ENCODE data around the gene FOXD2. TPM values are rescaled to one million over a fixed set of nuclear protein-coding genes. Genes with fewer than 3 reads are reported as not detected.

FOXD2 gene
- total RNA-seq, 1 experiment from 2014 or later: 0.07 TPM

- TF ChIP-seq, protein P1, sequence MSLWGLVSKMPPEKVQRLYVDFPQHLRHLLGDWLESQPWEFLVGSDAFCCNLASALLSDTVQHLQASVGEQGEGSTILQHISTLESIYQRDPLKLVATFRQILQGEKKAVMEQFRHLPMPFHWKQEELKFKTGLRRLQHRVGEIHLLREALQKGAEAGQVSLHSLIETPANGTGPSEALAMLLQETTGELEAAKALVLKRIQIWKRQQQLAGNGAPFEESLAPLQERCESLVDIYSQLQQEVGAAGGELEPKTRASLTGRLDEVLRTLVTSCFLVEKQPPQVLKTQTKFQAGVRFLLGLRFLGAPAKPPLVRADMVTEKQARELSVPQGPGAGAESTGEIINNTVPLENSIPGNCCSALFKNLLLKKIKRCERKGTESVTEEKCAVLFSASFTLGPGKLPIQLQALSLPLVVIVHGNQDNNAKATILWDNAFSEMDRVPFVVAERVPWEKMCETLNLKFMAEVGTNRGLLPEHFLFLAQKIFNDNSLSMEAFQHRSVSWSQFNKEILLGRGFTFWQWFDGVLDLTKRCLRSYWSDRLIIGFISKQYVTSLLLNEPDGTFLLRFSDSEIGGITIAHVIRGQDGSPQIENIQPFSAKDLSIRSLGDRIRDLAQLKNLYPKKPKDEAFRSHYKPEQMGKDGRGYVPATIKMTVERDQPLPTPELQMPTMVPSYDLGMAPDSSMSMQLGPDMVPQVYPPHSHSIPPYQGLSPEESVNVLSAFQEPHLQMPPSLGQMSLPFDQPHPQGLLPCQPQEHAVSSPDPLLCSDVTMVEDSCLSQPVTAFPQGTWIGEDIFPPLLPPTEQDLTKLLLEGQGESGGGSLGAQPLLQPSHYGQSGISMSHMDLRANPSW (CRISPR knock-in tag; conservative IDR thresholded peaks at IDR 0.05; ENCODE audit: low read depth): no peak
- TF ChIP-seq AFF4 (CRISPR knock-in tag; IDR thresholded peaks at IDR 0.05; ENCODE audit: borderline replicate concordance): no peak
- TF ChIP-seq, protein P2, sequence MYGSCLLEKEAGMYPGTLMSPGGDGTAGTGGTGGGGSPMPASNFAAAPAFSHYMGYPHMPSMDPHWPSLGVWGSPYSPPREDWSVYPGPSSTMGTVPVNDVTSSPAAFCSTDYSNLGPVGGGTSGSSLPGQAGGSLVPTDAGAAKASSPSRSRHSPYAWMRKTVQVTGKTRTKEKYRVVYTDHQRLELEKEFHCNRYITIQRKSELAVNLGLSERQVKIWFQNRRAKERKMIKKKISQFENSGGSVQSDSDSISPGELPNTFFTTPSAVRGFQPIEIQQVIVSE (CRISPR knock-in tag; IDR thresholded peaks at IDR 0.05; ENCODE audit: borderline replicate concordance): no peak
Observed at GRCh38 chr1:47405697-47406096, 32.1 kb upstream of the FOXD2 start (continued).

GRCh38 chr1:47406966-47407365 lies 30.9 kb upstream of the FOXD2 start:
- DNase-seq (ENCODE audit: low spot score): no peak
- no peak for ATAC-seq
- H3K36me3 Mint-ChIP-seq: no peaks in the 10 kb centered on the region
- ChIA-PET CTCF (interaction anchor here (1.0 to 3.5 kb wide), 4 partner anchors 18 to 214 kb away, joined by 3 to 10 read pairs (median 4); partner anchors contain the start of gene FOXD2), POLR2A (no interaction called here)
- no peak for TF ChIP-seq ATF6 (CRISPR knock-in tag; IDR thresholded peaks at IDR 0.05)
- no peak for TF ChIP-seq E2F5 (CRISPR knock-in tag; IDR thresholded peaks at IDR 0.05)
- TF ChIP-seq CBFB (CRISPR knock-in tag; IDR thresholded peaks at IDR 0.05; ENCODE audit: low read depth): no peak
- TF ChIP-seq ZNF425 (CRISPR knock-in tag; conservative IDR thresholded peaks at IDR 0.05): no peak
- TF ChIP-seq ZNF317 (CRISPR knock-in tag; IDR thresholded peaks at IDR 0.05; ENCODE audit: borderline replicate concordance, low read depth): no peak
- no peak overlapping the region for H3K27ac Mint-ChIP-seq
- H3K4me1 Mint-ChIP-seq: no peaks in the 10 kb centered on the region
- no peak overlapping the region for H3K4me3 Mint-ChIP-seq
- H3K27me3 Mint-ChIP-seq (ENCODE audit: low read depth): peaks cover 48% of the 10 kb centered on the region
- H3K9me3 Mint-ChIP-seq: no peaks in the 10 kb centered on the region

DNA sequence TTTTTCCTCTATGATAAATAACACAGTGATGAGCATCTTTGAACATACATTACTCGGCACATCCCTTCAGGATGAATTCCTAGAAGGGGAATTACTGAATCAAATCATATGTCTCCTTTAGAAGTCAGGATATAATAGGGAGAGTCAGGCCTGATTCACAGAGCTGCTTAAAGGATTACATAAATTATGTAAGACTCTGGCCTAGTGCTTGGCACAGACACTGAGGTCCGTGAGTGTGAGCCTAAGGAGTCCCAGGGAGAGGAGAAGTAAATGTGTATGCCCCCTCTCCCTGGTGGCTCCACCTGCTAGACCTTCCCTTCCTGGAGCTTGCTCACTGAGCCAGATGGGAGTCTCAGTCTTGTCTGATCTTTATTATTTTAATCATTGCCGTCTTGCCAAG lies 30.4 kb upstream of the FOXD2 start:
- no peak overlapping the region for H3K27ac Mint-ChIP-seq
- no peaks in the 10 kb centered on the region for H3K9me3 Mint-ChIP-seq
- DNase-seq (ENCODE audit: low spot score): no peak
- no peak for ATAC-seq
- no peaks in the 10 kb centered on the region for H3K36me3 Mint-ChIP-seq
- H3K27me3 Mint-ChIP-seq (ENCODE audit: low read depth): peaks cover 43% of the 10 kb centered on the region
- no peaks in the 10 kb centered on the region for H3K4me1 Mint-ChIP-seq
- ChIA-PET CTCF (interaction anchor here (0.6 to 3.5 kb wide), 4 partner anchors 19 to 214 kb away, joined by 3 to 10 read pairs (median 3); partner anchors contain the start of gene FOXD2), POLR2A (no interaction called here)
- TF ChIP-seq SOX15 (CRISPR knock-in tag; IDR thresholded peaks at IDR 0.05) (no peak), TCF7 (CRISPR knock-in tag; IDR thresholded peaks at IDR 0.05; ENCODE audit: low read depth) (no peak), ATF1 (CRISPR knock-in tag; IDR thresholded peaks at IDR 0.05) (no peak), OVOL2 (CRISPR knock-in tag; IDR thresholded peaks at IDR 0.05; ENCODE audit: borderline replicate concordance) (no peak)
- no peak overlapping the region for H3K4me3 Mint-ChIP-seq

Measured in WTC11 (cell line).